NAMALWA (cell line): Measurements from ENCODE around the gene SPNS2.

Source experiments
- DNase-seq: peaks from one replicate; pipeline ENCODE4 v3.0.0-alpha.2; 2015; ENCODE audit warnings: low spot score

Gene SPNS2, protein sequence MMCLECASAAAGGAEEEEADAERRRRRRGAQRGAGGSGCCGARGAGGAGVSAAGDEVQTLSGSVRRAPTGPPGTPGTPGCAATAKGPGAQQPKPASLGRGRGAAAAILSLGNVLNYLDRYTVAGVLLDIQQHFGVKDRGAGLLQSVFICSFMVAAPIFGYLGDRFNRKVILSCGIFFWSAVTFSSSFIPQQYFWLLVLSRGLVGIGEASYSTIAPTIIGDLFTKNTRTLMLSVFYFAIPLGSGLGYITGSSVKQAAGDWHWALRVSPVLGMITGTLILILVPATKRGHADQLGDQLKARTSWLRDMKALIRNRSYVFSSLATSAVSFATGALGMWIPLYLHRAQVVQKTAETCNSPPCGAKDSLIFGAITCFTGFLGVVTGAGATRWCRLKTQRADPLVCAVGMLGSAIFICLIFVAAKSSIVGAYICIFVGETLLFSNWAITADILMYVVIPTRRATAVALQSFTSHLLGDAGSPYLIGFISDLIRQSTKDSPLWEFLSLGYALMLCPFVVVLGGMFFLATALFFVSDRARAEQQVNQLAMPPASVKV

DNA sequence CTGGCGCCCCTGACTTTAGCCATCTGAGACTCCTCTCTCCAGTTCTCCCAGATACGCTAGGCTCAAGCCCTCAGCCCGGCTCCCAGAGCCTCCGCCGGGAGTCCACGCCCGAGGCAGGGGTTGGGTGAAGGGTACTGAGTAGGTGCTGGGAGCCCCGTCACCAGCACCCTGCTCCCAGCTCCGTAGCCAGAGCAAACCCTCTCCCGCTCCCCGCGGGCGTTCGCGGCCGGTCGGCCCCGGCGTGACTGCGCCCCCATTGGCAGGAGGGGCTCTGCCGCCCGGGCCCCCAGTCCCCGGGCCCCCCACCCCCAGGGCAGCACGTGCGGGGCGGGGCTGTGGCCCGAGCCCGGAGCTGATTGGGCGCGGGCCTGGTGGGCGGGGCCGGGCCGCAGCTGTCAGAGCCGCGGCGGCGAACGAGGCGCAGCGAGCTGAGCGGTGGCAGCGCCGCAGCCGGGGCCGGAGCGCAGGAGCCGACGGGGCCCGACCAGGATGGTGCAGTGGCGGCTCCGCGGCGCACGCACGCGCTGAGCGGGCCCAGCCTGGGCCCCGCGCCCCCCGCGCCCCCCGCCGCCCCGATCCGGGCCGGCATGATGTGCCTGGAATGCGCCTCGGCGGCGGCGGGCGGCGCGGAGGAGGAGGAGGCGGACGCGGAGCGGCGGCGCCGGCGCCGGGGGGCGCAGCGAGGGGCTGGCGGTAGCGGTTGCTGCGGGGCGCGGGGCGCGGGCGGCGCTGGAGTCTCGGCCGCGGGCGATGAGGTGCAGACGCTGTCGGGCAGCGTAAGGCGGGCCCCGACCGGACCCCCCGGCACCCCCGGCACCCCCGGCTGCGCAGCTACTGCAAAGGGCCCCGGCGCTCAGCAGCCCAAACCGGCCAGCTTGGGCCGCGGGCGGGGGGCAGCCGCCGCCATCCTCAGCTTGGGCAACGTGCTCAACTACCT is at the start of gene SPNS2:
Gene SPNS2 (plus strand): TSS at position 421 of the 937 bp plus-strand sequence. CDS start 167 bp downstream, at position 588.
- DNase-seq = peak; percentile 67

DNA sequence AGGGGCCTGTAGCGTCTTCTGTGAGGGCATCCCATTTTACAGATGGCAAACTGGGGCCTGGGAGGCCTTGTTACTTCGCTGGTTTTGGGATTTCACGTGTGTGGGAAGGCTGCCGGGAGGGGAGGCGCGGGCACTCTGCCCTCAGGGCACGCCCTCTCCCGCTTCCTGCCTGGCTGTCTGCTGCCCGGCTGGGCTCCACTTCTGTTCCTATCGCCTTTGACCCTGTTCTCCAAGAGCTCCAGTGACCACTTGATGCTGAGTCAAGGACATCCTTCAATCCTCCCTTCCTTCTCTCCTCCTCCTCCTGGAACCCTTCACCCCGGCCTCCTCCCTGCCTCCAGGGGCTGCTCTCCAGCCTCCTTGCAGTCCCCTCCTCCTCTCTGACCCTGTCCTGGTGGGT is 48.9 kb upstream of the SPNS2 start:
- DNase-seq = no peak

DNA sequence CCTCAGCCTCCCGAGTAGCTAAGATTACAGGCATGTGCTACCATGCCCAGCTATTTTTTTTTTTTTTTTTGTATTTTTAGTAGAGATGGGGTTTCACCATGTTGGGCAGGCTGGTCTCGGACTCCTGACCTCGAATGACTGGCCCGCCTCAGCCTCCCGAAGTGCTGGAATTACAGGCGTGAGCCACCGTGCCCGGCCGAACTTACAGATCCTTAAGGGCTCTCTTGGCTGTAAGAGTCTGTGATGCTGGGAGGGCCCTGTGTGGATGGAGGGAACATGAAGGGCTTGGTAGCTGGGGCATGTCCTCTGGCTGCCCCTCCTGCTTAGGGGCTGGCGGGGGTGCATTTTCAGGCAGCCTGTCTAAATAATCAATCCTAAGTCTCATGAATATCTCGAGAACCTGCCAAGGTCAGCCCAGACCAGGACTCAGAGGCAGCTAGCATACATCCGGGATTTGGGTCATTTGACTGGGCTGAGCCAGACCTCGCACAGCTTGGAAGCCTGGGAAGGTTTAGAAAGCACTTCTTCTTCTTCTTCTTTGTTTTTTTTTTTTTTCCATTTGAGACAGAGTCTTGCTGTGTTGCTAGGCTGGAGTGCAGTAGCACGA is 47.9 kb upstream of the SPNS2 start:
- no peak for DNase-seq

DNA sequence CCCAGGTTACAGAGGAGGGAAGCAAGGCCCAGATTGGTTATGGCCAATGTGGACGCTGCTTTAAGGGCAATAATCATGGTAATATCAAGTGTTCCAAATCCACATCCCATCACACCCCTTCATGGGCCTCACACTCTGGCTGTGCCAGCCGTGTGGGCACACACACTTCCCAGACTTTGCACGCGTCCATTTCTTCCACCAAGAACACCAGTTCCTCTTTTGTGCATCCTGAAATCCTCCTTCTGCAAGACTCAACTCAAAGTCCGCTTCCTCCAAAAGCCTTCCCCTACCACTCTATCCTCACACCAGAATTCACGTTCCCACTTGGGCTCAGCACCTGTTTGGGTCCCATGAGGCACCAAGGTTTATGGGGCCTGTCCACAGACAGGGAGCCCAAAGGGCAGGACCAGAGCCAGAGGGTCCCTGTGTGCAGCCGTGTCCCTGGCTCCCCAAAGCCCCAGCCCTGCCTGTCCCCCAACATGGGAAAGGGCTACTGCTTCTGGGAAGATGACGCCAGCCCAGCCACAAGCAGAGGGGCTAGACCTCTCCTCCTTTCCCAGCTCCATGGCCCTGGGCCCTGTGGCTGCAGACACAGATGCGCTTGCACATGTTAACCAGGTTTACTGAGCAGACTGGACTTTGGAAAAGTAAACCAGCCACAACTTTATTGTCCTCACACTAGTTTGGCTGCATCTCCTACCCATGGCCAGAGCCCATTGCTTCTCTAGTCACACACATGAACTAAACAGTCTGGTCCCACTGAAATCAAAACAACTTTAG is 44.7 kb upstream of the SPNS2 start:
- DNase-seq = no peak

DNA sequence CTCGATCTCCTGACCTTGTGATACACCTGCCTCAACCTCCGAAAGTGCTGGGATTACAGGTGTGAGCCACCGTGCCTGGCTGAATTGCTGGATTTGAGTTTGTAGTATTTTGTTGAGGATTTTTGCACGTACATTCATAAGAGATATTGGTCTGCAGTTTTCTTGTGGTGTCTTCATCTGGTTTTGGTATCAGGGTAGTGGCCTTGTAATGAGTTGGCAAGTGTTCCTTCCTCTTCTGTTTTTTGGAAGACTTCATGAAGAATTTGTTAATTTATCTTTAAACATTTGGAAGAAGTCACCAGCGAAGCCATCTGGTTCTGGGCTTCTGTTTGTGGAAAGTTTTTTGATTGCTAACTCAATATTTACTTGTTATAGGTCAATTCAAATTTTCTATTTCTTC is 38.0 kb upstream of the SPNS2 start:
- no peak for DNase-seq

DNA sequence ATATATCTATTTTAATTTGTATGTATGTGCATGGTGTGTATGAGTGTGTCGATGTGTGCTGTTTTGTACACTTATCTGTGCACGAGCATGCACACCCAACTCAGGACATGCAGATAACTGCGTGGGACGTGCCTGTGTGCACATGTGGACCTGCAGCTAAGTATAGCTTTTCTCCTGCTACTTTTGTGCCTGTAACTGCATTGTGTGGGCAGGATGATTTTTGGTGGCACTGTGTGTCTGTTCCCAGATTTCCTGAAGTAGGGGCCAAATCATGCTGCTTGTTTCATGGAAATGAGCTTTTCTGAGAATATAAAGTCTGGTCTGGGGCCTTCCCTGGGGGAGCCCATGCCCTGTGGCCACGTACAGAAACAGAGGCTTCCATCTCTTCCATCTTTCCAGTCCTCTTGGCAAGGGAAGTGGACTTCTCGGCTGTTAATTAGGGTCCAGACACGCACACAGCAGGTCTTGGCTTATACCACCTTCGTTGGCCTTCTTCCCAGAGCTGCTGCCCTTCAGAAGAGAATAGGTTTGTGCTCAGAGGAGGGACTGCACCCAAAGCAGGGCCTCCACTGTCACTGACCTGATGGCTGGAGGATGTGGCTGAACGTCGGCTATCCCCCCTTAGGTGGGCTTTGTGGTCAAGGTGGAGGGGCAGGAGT is 34.7 kb upstream of the SPNS2 start:
- DNase-seq = no peak

DNA sequence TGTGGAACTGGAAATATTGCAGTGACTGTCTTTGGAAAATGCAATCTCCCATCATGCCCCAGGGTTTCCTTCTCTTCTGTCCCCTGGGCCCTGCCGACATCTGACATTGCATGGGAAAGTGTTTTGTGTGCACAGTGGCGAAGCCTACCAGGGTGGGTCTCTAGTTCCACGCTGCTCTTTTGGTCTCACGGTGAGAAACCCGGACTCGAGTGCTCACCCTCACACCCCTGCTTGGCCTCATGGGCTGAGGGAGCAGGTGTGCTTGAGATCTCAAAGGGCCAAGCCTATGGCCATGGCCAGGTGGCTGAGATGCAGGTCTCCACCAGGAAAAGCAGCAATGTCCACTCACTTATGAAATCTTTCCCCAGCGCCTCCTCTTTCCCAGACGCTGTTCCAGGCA is 32.9 kb upstream of the SPNS2 start:
- no peak for DNase-seq

DNA sequence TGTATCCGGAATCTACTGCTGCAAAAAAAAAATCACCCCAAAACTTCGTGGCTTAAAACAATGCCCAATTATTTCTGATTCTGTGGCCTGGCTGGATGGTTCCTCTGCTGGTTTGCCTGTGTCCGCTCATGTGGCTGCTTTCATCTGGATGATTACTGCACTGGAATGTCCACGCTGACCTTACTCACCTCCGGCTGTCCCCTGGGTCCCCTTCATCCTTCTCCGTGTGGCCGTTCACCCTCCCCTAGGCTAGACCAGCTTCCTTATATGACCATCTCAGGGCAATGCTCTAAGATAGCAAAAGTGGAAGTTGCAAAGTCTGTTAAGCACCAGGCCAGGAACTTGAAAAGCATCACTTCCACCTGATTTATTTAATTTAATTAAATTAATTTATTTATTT is 31.4 kb upstream of the SPNS2 start:
- no peak for DNase-seq

DNA sequence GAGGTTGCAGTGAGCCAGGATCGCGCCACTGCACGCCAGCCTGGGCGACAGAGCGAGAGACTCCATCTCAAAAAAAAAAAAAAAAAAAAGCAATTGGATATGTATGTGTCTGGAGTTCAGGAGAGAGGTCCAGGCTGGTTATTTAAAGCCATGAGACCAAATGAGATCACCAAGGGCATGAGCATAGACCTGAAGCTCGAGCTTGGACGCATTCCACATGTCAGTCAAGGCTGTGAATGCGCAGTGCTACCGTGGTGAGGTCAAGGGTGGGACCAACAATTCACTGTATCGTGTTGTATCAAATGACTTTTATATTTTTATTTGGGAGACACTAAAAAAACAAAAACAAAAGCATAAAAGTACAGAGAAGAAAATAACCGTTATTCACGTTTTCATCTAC is 29.1 kb upstream of the SPNS2 start:
- DNase-seq = no peak

DNA sequence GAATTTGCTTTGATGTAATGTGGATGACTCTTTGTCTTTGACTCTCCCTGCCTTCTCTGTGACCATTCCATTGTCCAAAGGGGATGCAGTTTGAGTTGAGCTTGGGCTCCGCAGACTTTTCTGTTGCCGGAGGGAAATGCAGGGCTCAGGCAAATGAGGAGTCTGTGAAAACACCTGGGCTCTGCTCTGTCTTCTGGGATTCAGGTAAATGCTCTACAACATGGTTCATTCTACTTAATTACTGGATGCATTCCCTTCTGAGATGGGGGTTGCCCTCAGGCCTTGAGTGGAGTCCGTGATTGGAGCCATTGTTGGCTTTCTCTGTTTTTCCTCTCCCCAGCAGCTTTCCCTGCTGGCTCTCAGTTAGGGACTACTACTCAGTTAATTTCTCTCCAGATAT is 26.4 kb upstream of the SPNS2 start:
- no peak for DNase-seq

DNA sequence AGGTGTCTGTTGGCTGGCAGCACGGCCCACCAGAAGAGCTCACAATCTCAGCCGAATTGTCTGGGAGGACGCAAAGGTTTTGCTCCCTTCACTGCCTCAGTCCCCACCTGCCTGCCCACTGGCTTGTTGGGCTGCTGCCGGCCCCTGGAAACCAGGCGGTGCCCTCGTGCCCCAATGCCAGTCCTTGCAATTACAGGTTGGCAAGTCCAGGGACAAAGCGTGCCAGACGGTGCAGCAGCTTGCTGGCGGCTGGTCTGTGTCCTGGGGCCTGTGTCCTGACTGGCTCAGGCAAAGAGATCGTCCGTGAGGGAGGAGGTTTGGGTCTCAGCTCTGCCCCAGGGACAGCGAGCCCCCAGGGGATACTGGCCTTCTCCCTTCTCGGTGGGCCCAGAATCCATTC is 24.6 kb upstream of the SPNS2 start:
- DNase-seq = no peak

DNA sequence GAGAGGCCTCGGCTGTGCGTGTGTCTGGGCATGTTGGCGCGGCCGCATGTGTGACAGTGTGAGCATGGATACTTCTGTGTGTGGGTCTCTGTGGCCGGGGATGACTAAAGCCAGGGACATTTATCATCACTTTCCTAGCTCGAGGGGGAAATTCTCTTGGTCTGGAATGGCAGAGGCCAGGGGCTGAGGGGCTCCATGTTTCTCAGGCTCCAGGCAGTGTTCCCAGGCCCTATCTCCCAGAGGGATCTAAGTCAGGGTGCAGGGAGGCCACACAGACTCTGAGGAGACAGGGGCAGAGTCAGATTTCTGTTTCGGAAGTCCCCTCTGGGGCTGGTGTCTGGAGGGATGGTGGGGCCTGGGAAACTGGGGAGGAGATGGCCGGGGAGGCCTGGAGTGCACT is 23.7 kb upstream of the SPNS2 start:
- DNase-seq = no peak

DNA sequence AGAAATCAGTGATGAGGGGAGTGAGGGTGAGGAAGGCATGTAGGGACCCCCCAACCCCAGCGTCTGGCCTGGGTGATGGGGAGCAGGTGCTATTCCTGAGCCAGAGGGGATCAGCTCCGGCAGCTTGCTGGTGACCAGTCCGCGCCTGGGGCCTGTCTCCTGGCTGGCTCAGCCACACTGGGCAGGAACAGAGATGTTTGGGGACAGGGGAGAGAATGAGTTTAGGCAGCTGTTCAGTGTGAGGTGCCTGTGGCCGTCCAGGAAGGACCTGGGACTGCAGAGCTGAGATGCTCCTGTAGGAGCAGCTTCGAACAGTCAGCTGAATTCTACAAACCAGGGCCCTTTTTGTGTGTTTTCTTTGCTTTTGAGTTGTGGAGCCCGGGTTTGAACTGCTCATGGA is 23.2 kb upstream of the SPNS2 start:
- no peak for DNase-seq

DNA sequence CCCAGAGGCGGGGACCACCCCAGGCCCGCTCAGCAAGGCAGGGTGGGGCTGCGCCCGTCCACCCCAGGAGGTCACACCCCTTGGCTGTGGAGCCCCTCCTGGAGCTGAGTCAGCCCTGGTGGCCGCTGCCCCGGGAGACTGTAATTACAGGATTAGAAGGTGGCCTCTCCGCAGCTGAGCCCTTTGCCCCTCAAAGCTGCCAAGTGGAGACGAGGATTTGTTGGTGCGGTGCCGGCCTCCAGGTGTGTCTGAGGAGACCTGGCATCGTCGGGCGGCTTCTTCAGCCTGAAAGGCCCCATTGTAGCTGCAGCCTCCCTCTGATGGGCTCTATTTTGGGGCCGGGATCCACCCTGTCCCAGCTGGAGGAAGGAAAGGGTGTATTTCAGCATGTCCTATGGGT is 22.7 kb upstream of the SPNS2 start:
- no peak for DNase-seq

DNA sequence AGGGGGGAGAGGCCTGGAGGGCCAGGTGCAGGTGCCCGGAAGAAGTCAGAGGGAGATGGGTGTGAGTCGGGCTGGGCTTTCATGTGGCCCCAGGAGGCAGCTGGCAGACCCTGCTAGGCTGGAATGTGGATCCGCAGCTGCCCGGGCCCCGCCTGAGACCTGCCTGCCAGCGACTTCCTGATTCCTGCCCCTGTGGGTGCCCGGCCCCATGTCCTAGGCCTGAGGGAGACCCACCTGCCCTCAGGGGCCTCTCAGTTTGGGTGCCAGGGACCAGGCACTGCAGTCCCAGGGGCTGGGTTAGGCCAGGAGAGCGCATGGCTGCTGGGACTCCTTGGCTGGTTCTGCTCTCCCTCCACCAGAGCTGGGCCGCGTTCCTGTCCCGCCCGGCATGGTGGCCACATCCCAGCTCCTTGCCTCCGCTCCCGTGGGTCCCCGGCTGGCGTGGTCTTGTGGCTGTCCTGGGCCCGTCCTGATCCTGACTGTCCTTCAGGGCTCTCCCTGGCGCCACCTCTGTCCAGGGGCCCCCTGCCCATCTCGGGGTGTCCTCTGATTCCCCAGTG is 22.1 kb upstream of the SPNS2 start:
- no peak for DNase-seq

DNA sequence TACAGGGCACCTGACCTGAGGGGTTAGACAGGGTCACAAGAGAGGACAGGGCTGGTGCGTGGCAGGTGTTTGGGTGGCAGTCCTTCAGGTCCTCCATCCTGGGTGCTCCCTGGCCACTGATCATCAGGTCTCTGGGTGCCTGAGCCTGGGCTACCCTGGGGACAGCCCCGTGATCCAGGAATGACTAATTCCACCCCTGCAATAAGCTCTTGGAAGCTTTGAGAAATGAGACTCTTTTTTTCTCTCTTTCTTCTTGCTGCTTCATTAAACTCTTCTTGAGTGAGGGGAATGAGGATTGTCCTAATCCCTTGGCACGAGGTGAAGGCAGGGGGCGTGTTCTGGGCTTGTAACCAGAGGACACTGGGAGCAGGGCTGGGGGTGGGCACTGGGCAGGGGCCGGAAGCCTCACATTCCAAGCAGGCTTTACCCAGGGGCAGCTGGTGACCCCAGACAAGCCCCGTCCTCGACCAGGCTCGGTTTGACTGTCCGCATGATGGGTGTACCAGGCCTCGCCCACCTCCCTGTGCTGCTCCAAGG is 21.4 kb upstream of the SPNS2 start:
- DNase-seq = no peak

DNA sequence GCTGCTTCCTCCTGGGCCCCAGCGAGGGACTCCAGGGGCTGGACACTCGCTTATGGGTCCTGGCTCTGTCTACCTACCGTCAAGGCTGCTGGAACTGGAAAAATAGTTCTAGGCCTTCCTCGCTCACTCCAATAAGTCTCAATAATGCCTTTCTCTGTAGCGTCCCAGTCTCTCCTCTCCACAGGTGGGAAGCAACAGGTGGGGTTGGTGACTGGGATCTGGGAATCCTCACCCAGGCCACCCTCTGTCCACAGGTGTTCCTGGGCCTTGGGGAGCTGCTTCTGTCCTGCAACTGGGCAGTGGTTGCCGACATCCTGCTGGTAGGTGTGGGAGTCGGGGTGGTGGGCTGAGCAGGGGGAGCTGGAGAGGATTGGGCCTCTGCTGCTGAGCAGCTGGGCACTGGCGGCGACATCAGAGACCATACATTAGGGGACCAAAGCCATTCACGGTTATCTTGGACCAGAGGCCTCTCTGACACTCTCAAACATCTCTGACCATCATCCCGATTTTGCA is 20.3 kb upstream of the SPNS2 start:
- DNase-seq = no peak

DNA sequence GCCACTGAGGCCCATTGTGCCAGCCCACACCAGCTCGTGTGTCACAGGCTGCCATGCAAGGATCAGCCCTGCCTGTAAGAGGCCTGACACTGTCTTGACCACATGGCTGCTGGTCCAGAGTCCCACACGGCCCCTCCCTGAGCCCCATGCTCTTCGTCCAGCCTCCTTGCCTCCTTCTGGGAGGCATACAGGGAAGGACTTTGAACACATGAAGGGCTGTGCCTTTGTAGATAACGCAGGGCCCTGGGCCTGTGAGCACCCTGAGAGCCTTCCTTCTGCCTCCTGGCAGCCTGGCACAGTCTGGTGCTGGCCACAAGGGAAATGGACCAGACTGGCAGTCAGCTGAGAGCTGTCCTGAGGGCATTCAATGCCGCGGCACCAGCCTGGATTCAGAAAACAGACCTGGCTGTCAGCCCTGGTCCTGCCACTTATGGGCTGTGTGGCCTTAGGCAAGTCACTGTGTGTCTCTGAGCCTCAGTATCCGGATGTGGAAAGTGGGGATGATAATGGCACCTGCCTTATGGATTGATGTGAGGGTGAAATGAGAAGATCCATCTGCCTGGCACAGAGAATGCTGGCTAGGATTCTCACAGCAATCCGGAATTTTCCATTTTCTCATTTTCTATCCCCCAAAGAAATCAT is 19.2 kb upstream of the SPNS2 start:
- no peak for DNase-seq

DNA sequence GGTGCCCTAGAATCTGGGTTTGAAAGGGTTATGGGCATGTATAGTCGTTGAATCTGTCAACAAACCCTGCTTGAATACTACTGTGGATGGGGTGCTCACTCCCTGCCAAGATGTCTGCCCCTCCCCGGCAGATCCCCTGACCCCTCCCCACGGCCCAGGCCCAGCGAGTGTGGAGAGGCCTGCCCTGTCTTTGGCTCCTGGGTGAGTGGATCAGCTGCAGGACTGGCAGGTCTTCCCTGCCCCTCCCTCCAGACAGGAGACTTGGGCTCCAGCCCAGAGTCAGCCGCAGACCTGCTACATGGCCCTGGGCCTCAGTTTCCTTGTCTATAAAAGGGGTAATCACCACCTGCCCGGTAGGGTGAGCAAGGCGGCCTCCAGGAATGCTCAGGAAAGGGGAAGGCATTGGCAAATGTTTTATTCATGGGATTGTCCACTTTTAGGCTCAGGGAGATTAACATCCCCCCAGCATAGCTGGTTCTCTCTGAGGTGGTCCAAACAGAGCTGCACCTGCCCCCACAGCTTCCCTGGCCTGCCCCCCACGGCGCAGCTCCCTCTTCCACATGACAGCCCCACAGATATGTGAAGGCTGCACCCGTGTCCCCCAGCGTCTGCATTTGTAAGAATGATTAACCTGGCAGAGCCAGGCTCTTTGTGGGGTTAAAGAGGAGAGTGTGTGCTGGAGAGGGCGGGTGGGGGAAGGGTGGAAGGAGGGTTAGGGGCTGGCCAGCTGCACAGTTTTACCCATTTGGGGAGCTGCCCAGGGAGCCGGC is 18.5 kb upstream of the SPNS2 start:
- DNase-seq = no peak
